LNCAP (cell line): Measurements from ENCODE around the gene ENOSF1.
A peak's percentile ranks its signal among the peaks of the same experiment; 100 is the strongest.

ENCODE experiments used
- CTCF ChIP-seq: fragments of 450-650 bp; IDR thresholded peaks from 2 replicates; pipeline ENCODE4 v1.5.1; 2017; ENCODE audit warnings: mild to moderate bottlenecking

Gene ENOSF1

GRCh38 chr18:711657-712400 lies 601 bp downstream of the ENOSF1 start:
- peak; percentile 38; the same call in 1 of the 2 replicates for TF ChIP-seq CTCF

DNA sequence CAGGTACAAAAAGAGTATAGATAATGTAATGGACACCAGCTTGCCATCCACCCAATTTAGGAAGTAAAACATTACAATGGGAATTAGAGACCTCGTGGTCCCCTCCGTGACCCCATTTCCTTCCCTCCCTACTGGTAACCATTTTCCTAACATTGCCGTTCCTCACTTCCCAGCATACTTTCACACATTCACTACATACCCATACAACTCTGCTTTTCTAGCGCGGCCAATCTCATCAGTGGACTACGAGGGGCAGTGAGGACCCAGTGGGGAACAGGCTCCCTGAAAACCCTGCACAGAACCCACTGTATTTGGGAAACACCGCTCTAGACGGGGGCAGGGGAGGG lies 1.1 kb downstream of the ENOSF1 start:
- TF ChIP-seq CTCF, result no peak

DNA sequence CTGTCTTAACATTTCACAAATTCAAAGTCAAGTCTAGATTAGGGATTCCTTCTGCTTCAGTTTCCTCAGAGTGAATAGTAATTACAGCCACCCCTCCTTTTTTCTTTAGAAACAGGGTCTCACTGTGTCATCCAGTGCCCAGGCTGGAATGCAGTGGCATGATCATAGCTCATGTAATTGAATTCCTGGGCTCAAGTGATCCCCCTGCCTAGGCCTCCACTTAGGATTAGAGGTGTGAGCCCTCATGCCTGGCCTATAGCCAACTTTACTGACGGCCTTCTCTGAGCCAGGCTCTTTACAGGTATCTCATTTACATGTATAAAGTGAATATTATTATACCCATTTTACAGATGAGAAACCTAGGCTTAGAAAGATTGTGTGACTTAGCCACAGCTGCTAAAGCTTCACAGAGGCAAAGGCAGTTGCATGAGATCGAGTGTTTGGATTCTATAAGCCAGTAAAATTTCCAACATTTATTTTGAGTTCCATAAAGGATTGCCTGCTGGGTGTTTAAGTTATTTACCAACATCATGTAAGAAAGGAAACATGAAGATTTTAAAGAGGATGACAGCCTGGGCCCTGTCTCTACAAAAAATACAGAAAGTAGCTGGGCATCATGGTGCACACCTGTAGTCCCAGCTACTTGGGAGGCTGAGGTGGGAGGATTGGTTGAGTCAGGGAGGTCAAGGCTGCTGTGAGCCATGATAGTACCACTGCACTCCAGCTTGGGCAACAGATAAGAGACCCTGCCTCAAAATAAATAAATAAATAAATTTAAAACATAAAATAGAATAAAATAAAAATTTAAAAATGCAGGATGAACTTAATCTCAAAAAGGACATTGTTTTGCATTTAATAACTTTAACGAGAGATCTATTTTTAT lies 1.8 kb downstream of the ENOSF1 start:
- no peak for TF ChIP-seq CTCF

DNA sequence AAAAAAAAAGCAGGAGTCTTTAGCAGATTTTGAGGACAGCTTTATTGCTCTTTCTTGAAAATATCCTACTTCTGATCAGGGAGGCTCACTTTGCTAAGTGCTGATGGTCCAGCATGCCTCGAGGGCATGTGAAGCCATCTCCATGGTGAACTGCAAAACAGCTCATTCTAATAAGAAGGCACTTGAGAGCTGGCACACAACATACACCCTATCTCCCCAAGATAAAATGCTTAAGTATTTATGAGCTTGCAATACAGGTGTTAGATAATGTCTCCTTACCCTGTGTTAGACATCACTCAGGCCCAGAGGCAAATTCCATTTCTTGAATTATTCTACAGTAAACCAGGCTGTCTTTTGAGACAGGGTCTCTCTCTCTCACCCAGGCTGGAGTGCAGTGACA lies 2.7 kb downstream of the ENOSF1 start:
- no peak for TF ChIP-seq CTCF

- no peak for TF ChIP-seq CTCF
Measured at GRCh38 chr18:708096-708495, 4.3 kb downstream of the ENOSF1 start.

DNA sequence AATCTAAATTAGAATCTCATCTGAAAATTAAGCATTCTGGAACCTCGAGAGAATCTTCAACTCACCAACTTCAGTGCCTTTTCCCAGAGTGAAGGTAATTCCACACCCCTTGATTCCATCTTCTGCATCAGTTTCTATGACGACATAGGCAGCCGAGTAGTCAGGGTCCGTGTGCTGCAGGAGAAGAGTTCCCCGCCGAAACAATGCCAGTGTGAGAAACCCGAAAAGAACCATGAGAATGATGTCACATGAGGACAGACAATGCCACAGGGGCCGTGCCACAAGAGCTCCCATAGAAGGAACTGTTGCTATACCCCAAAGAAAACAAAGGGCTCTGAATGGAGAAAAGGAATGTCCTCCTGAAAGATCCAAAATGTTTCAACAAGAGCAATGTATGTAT lies 6.0 kb downstream of the ENOSF1 start:
- no peak for TF ChIP-seq CTCF

- TF ChIP-seq CTCF, result no peak
Measured at GRCh38 chr18:703213-703967, 9.0 kb downstream of the ENOSF1 start.
